ENCODE results near the gene CLUH.

DNA sequence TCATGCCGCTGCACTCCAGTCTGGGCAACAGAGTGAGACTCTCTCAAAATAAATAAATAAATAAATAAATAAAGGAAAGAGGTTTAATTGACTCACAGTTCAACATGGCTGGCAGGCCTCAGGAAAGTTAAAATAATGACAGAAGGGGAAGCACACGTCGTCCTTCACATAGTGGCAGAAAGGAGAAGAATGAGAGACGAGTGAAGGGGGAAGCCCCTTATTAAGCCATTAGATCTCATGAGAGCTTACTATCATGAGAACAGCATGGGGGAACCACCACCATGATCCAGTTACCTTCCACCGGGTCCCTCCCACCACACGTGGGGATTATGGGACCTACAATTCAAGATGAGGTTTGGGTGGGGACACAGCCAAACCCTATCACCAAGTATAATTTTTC, 63.6 kb downstream of the CLUH start:
- TF ChIP-seq, protein P1, sequence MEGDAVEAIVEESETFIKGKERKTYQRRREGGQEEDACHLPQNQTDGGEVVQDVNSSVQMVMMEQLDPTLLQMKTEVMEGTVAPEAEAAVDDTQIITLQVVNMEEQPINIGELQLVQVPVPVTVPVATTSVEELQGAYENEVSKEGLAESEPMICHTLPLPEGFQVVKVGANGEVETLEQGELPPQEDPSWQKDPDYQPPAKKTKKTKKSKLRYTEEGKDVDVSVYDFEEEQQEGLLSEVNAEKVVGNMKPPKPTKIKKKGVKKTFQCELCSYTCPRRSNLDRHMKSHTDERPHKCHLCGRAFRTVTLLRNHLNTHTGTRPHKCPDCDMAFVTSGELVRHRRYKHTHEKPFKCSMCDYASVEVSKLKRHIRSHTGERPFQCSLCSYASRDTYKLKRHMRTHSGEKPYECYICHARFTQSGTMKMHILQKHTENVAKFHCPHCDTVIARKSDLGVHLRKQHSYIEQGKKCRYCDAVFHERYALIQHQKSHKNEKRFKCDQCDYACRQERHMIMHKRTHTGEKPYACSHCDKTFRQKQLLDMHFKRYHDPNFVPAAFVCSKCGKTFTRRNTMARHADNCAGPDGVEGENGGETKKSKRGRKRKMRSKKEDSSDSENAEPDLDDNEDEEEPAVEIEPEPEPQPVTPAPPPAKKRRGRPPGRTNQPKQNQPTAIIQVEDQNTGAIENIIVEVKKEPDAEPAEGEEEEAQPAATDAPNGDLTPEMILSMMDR (IDR thresholded peaks at IDR 0.05): no peak
- TF ChIP-seq EP300 (IDR thresholded peaks at IDR 0.05) (no peak), POLR2A (IDR thresholded peaks at IDR 0.05) (no peak)
